Measurements from ENCODE around the gene DES. TPM values are rescaled to one million over a fixed set of nuclear protein-coding genes. Genes with fewer than 3 reads are reported as not detected.

DES gene
- total and polyA plus RNA-seq, 9 of the 15 experiments (the other 6 are each of a cell fraction or from before 2014, with no cell fraction given) = 2.5 to 58.9 (median 21.9) TPM

- H3K4me3 ChIP-seq = no peak overlapping the region
- intact Hi-C loops (cut with micrococcal nuclease) (no loop called here), in situ Hi-C loops (cut with MboI) (no loop called here)
- no peaks in the 10 kb centered on the region for H3K36me3 ChIP-seq (ENCODE audit: control insufficient read depth, insufficient read depth, low read length)
- H3K9me3 ChIP-seq (replicated peaks; ENCODE audit: control insufficient read depth, insufficient read depth, low read depth, low read length) = no peaks in the 10 kb centered on the region
- H3K27me3 ChIP-seq (ENCODE audit: control insufficient read depth in 2 of 2, insufficient read depth in 2 of 2, low read length in 2 of 2) = no peaks in the 10 kb centered on the region
- no peak for DNase-seq (ENCODE audit: extremely low read depth in 1 of 4, low spot score in 3 of 4)
- H4K20me1 ChIP-seq (replicated peaks; ENCODE audit: control insufficient read depth, insufficient read depth, low read length) = no peaks in the 10 kb centered on the region
- no peaks in the 10 kb centered on the region for H3K9me1 ChIP-seq (ENCODE audit: control insufficient read depth, insufficient read depth, low read length)
- no peak overlapping the region for H3K9ac ChIP-seq (ENCODE audit: insufficient read depth in 1 of 2, low read depth in 2 of 2, low read length in 2 of 2)
- no peak overlapping the region for H3K27ac ChIP-seq (ENCODE audit: extremely low read depth, low read depth, low read length)
- POLR2A ChIA-PET = interaction anchor here (0.9 to 1.4 kb wide), 2 partner anchors 92 to 94 kb away, joined by 3 to 4 read pairs; no protein-coding TSS in a partner anchor
- 52% methylated on average over 4 of the region's 23 CpGs for WGBS (ENCODE audit: insufficient coverage, low coverage, missing lambda C conversion rate)
- CTCF ChIA-PET (ENCODE audit: low intra/inter-chr PET ratio) = no interaction called here
- ATAC-seq = no peak
- BruUV-seq (replicated peaks) = no TSS peak
- H2AFZ ChIP-seq (ENCODE audit: low read depth, low read length) = no peak overlapping the region
- FAIRE-seq = no peak
- H3K4me2 ChIP-seq (ENCODE audit: insufficient read depth, low read length) = no peak overlapping the region
- no peaks in the 10 kb centered on the region for H3K79me2 ChIP-seq (ENCODE audit: control insufficient read depth, insufficient read depth, low read length)
- peaks cover under 1 to 35% of the 10 kb centered on the region in 2 experiments; a peak in 4 of 5 replicates for H3K4me1 ChIP-seq (replicated peaks in 1 of 2; ENCODE audit: control insufficient read depth in 2 of 2, insufficient read depth in 2 of 2, low read length in 2 of 2)
- TF ChIP-seq RREB1 (CRISPR knock-in tag; IDR thresholded peaks at IDR 0.05) (no peak), XRCC4 (IDR thresholded peaks at IDR 0.05; ENCODE audit: extremely low read depth, insufficient read depth, insufficient read length) (no peak), GTF2E2 (tag; IDR thresholded peaks at IDR 0.05) (no peak), ZKSCAN1 (IDR thresholded peaks at IDR 0.05; ENCODE audit: low read depth, low read length) (no peak), YBX1 (IDR thresholded peaks at IDR 0.05) (no peak), KAT2B (IDR thresholded peaks at IDR 0.05; ENCODE audit: low read depth, low read length) (no peak), ZBTB9 (CRISPR knock-in tag; IDR thresholded peaks at IDR 0.05) (no peak), ZBTB2 (IDR thresholded peaks at IDR 0.05) (no peak), ZBTB17 (CRISPR knock-in tag; IDR thresholded peaks at IDR 0.05) (no peak), ZNF274 (IDR thresholded peaks at IDR 0.05; ENCODE audit: borderline replicate concordance, low read depth, low read length) (no peak)
These were observed 29.3 kb downstream of the DES start for GRCh38 chr2:219447242-219448098.

Data from K562 (cell line).